Activated effector memory CD4-positive, alpha-beta T cell treated with Interleukin-2 at 50 U/mL for 16 hours (primary cell): Measurements from ENCODE around the gene CELF3.

ENCODE experiments used
- DNase-seq: peaks from one replicate; pipeline ENCODE4 v3.0.0-alpha.2; 2020

The CELF3 gene

DNA sequence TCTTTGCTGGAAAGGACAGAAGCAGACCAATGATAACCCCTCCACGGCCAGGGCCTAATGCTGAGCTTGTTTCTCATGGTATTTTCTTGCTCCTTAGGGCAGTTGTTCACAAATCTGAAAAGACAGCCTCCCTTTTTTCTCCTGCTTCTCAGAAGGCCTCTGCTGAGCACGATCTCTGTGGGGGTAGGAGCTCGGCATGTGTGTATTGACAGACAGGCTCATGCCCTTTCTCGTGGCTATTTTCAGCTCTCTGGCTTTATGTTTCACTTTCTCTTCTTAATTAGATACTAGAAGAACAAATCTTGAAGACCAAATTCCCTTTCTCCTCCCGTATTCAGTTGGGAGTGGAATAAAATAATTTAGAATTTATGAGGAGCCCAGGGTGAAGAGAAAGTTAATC is 4.0 kb upstream of the CELF3 start:
- DNase-seq = no peak

DNA sequence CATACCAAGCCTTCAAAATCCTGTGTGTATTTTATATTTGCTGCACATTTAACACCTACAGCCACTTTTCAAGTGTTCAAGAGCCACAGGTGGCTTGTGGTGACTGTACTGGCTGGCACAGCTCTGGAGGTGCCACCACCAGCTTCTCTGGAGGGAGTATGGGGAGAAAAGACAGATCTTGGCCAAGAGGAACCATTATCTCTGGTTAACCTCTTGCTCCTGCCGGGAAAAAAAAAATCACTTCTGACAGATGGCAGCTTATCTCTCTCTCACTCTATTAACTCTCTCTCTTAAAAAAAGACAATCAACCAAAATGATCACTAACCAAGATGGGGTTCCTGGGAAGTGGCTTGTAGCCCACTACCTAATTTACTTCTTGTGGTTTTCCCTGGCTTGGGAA is 3.5 kb upstream of the CELF3 start:
- DNase-seq = no peak

GRCh38 chr1:151718666-151719065 is 2.1 kb upstream of the CELF3 start:
- DNase-seq = no peak

DNA sequence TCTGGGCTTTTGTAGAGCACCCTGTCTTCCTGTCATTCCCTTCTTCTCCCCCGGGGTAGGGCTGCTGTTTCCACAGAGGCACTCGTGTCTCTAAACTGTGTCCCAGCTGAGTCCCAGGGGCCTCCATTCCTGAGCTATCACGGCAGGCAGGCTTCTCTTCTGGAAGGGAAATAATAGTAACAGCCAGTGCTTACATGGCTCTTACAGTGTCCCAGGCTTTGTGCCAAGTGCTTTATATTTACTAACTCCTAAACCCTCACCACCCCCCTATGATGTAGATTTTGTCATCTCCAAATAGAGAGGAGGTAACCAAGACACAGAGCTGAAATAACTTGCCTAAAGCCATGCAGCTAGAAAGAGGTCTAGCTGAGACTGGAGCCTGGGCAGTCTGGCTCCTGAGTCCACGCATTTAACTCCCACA is 1.4 kb upstream of the CELF3 start:
- no peak for DNase-seq

- DNase-seq = no peak
Measured at GRCh38 chr1:151716405-151716762, 219 bp downstream of the CELF3 start.

- DNase-seq = no peak
Measured at GRCh38 chr1:151715726-151716404, 738 bp downstream of the CELF3 start.

DNA sequence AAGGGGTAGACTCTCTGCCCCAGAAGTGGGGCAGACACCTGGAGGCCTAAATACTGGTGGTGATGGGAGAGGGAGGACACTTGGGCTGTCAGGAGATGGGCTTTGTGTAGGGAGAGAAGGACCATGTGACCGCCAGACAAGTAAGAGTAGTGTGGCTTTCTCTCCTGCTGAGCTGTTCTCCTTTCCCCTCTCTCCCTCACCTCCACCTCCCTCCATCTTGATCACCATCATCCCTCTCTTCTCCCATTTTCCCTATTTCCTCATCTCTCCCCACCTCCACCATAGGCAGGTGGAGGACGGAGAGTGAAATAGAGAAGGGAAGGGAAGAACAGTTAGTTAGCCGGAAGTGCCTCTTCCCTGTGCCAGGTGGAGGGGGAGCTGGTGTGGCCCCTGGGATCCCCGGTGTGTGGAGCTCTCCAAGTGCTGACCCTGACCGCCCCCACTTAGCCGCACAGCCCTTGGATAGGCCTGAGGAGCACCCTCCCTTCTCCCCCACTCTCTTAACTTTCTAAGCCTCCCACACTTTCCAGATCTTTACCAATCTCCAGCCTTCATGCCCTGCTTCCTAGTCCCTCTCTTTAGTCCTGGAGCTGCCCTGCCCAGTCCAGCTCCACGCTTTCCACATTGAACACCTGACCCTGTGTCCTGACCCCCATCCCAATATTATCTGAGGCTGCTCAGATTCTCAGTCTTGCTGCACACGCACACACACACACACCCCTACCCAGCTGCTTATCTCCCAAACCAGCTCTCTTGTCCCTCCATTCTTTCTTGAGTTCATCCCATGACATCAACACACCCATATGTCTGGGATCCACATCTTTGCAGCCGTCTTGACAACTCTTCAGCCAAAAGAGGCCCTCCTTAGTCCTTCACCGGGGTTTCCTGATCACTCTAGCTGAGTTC is 1.5 kb downstream of the CELF3 start:
- no peak for DNase-seq

- no peak for DNase-seq
Measured at GRCh38 chr1:151713874-151714273, 2.7 kb downstream of the CELF3 start.

DNA sequence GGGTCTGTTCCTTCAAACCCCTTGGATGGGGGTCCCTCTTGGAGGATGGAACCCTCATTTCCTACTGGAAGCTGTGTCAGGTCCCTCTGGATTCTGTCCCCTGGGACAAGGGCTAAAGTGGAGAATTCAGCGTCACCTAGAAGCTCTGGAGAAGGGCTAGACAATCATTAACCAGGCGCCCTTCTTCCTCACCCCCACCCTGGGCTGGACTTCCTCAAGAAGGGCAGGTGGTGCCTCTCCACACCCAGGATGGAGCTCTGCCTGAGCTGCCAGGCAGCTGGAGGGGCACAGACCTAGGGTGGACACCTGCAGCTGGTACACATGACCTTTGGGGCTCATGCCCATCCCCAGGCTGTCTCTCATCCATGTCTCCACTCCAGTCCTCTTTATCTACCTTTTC is 3.6 kb downstream of the CELF3 start:
- no peak for DNase-seq

DNA sequence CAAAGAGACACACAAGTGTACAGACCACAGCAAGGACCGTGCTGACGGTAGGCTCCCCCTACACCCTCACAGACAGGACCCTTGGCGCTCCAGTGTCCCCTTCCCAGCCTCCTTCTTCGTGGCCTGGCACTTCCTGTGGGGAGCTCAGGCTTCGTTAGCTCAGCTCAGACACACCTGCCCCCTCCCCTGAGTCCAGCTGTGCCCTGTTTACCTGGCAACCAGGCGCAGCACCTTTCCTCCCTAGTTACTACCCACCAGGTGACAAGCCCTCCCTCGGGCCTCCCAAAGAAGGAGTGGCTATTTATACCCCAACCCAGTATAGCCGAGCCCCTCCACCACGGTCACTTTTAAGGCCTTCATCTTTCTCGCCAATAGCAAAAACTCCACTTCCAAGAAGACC is 4.7 kb downstream of the CELF3 start:
- no peak for DNase-seq

DNA sequence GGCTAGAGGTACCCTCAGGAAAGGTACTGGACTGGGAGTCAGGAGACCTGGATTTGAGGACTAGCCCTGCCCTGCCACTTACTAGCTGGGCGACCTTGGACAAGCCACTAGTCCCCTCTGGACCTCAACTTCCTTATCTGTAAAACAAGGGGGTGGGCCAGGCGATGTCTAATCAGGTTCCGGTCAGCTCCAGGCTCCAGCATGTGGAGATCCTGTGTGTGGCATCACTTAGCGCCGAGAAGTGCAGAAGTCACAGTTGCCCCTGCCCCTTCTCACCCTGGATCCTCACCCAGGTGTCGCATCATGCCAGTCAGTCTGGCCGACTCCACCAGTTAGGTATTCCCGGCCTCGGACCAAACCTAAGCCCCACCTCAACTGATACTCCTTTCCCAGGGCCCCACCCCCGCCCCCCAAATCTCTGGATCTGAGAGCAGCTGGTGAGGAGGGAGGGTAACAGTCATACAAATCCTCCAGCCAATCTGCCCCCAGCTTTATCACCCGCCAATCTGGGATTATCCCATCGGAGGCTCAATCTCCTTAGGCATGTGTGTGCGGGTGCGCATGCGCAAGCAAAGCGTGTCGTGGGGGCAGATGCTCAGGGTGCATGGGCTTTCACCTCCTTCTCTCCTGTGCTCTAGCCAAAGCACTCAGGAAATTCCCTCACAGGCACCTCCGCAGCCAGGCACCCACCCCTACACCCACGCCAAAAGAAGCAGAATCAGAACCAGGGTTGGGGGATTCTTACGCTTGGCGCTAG is 5.4 kb downstream of the CELF3 start:
- no peak for DNase-seq

DNA sequence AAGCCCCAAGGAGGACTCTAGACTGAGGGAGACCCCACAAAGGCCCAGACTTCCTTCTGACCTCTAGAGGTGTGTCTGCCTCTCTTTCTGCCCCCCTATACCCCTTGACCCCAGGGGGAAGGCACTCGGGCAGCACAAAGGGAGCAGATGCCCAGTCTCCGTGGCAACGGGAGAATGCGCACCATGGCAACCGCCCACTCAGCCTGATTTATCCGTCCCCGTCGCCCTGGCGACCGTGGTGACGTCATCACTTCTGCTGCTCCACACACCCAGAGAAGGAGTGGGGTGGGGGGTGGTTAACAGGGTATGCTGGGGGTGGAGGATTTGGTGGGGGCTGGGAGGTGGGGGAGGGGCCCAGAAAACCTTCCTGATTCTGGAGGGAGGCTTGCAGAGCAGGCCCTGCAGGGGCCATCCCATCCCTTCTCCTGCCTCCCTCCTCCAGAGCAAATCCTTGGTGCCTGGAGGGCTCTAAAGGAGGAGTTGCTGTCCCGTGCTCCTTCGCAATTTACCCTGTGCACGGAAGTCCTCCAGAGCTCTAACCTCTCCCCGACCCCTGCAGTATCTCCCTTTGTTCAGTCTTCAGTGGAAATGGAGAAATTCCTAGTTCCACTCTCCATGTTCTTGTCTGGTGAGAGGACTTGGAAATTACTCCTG is 6.3 kb downstream of the CELF3 start:
- no peak for DNase-seq

GRCh38 chr1:151708891-151709290 is 7.7 kb downstream of the CELF3 start:
- no peak for DNase-seq

DNA sequence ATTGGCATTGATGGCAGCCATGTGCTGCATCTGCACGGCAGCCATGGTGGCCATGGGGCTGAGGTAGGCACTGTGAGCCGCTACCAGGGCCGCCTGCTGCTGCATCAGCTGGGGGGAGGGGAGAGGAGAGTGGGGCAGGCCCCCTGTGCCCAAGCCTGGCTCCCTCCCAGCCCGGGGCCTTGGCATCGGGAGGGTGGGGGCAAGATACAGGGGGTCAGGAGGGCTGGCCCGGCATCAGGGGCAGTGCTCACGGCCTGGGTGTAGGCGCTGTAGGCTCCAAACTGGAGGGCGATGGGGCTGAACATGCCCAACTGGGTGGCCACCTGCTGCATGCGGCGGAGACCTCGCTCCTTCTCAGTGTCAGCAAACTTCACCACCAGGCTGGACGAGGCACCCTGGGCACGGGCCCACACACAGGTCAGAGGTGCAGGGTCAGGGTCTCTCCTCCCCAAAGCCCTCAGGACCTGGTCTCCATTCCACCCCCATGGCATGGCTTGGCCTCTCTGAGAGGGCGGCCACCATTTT is 9.0 kb downstream of the CELF3 start:
- no peak for DNase-seq

DNA sequence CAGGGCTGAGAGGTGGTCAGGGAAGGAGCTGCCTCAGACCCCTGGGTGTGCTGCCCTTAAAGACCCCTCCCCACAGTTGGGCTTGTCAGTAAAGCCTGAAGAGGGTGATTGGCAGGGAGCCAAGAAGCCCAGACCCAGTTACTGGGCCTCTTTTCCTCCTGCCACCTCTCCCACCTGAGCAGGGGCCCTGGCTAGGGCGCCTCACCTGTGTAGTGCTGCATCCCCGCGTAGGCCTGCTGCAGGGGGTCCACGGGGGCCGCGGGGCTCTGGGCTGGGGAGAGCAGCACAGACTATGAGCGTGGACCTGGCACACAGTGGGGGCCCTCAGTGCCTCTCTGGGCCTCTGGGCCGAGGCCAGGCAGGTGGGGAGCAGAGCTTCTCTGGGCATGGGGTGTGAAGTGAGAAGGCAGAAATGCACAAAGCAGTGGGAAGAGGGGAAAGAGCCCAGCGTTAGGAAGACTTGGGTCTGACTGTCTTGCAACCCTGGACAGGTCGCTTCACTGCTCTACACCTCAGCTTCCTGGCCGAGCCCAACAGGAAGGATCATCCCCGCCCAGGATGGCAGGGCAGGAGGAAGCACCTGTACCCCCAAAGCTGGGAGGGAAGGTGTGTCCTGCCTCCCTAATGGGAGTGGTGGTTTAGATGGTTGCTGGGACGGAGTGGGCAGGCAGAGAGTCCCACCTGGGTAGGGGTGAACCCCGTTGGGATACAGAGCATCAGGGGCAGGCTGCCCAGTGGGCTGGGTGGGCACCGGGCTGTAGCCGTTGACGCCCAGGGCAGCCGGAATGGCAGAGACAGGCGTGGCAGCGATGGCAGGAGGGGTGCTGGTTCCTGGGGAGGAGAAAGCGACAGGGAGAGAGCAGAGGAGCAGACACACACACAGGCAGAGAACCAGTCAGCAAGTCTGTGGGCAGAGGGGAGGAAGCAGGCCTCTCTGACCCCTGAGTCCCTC is 9.9 kb downstream of the CELF3 start:
- no peak for DNase-seq

- no peak for DNase-seq
Measured at GRCh38 chr1:151705753-151706463, 10.7 kb downstream of the CELF3 start.

GRCh38 chr1:151705146-151705545 is 11.5 kb downstream of the CELF3 start:
- no peak for DNase-seq

DNA sequence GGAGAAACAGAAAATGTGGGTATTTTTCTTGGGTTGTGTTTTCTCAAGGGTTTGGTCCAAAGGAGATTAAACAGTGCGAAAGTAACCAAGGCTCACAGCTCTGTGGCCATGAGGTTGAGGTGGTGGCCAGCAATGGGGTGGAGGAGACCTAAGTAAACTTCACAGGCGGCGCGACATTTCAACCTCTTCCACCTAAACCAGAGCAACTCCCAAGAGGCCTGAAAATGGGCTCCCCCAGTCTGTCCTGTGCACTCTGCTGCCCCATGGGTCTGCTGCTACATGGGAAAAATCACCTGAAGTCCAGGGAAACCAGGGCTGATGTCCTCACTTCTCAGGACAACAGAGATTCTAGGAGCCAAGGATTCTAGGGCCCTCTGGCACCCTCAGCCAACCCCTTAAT is 12.4 kb downstream of the CELF3 start:
- DNase-seq = no peak

- DNase-seq = no peak
Measured at GRCh38 chr1:151703813-151704212, 12.8 kb downstream of the CELF3 start.

DNA sequence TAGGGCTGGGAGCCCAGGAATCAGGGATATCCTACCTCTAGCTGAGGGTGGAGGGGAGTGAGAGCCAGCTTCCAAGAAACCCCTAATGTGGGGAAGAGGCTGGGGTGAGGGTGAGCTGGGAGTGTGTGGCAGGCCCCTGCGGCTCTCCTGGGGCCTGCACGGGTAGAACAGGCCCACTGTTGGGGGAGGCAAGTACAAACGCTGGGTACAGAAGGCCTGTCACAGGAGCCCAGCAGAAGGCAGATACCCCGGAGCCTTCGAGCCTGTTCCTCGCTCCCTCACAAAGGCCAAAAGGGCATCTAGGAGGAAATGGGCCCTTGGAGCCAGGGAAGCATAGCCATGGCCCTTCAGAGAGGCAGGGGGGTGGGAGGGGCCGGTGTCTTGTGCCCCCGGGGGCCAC is 13.7 kb downstream of the CELF3 start:
- no peak for DNase-seq

GRCh38 chr1:151701515-151701914 is 15.1 kb downstream of the CELF3 start:
- DNase-seq = no peak
